K562 (cell line): ENCODE measurements around the gene TMEM86A. TPM values are rescaled to one million over a fixed set of nuclear protein-coding genes. Genes with fewer than 3 reads are reported as not detected.
"Not testable (repeated sequence)": the region's sequence is repeated elsewhere in the genome, so short reads cannot be mapped to it uniquely, and the experiment has no call there.

Source experiments
- BCL6 ChIP-seq: fragments of 250-450 bp; sonication (Bioruptor Pico); IDR thresholded peaks from 2 replicates; pipeline ENCODE4 v1.4.0; 2020
- ETV1 ChIP-seq: fragments of 450-650 bp; conservative IDR thresholded peaks from 2 replicates; pipeline ENCODE4 v1.6.1; 2016; ENCODE audit warnings: missing genetic modification characterization, control low read depth, low read depth, missing compliant biosample characterization
- FOXK2 ChIP-seq, 2 experiments: fragments of 450-650 bp; IDR thresholded peaks in 1 of 2; conservative IDR thresholded peaks in 1 of 2; 2 replicates each; pipeline ENCODE4 v1.6.1; 2016; ENCODE audit warnings: low read depth in 2 of 2, mild to moderate bottlenecking in 1 of 2
- GABPA ChIP-seq: fragments of 200-800 bp; sonication (Bioruptor generic); conservative IDR thresholded peaks from 2 replicates; pipeline ENCODE4 v1.6.1; 2016; ENCODE audit warnings: low read depth, missing genetic modification characterization, missing compliant biosample characterization
- HIVEP1 ChIP-seq: fragments of 250-450 bp; sonication (Bioruptor Pico); IDR thresholded peaks from 2 replicates; pipeline ENCODE4 v1.4.0; 2020; ENCODE audit warnings: mild to moderate bottlenecking
- HOMEZ ChIP-seq: fragments of 250-450 bp; sonication (Bioruptor Pico); IDR thresholded peaks from 2 replicates; pipeline ENCODE4 v1.4.0; 2020; ENCODE audit warnings: mild to moderate bottlenecking, moderate library complexity
- LEF1 ChIP-seq: fragments of 450-650 bp; IDR thresholded peaks from 2 replicates; pipeline ENCODE4 v1.6.1; 2016; ENCODE audit warnings: mild to moderate bottlenecking
- MAZ ChIP-seq, 2 experiments: fragments of 450-650 bp in 1 of 2; sonication (generic) in 1 of 2; formaldehyde crosslinking; IDR thresholded peaks in 1 of 2; conservative IDR thresholded peaks in 1 of 2; 2 replicates each; pipeline versions ENCODE4 v1.4.0 to v1.5.0; 2020; ENCODE audit warnings: mild to moderate bottlenecking in 1 of 2, missing genetic modification reagents in 1 of 2
- MECOM ChIP-seq: fragments of 250-450 bp; sonication (Bioruptor Pico); IDR thresholded peaks from 2 replicates; pipeline ENCODE4 v1.8.0; 2022; ENCODE audit warnings: inconsistent platforms
- MYC ChIP-seq, 2 experiments: fragments of 250-450 bp in 1 of 2; sonication (Bioruptor Pico) in 1 of 2; IDR thresholded peaks; 2 replicates each; pipeline versions ENCODE4 v1.5.1 to v1.6.1; 2012 to 2021; ENCODE audit warnings: low read depth in 2 of 2, borderline replicate concordance in 1 of 2, improper control_type of control experiment in 1 of 2, low read length in 1 of 2, mild to moderate bottlenecking in 1 of 2, moderate library complexity in 1 of 2
- SMARCA5 ChIP-seq: fragments of 450-650 bp; IDR thresholded peaks from 2 replicates; pipeline ENCODE4 v1.6.1; 2016
- SRF ChIP-seq, 2 experiments: fragments of 250-450, 450-650 bp in 1 of 2; sonication (Bioruptor Pico) in 1 of 2; sonication (generic) in 1 of 2; formaldehyde crosslinking; IDR thresholded peaks; 2 replicates each; pipeline versions ENCODE4 v1.5.0 to v1.5.1; 2020 to 2022; ENCODE audit warnings: mild to moderate bottlenecking in 1 of 2, missing genetic modification reagents in 1 of 2
- TEAD1 ChIP-seq, 2 experiments: fragments of 450-650 bp in 1 of 2; sonication (generic) in 1 of 2; formaldehyde crosslinking; IDR thresholded peaks; 2 replicates each; pipeline versions ENCODE4 v1.4.0 to v1.8.0; 2020 to 2022; ENCODE audit warnings: mild to moderate bottlenecking in 2 of 2, missing genetic modification reagents in 1 of 2
- ZBTB17 ChIP-seq: fragments of 450-650 bp; formaldehyde crosslinking; IDR thresholded peaks from 2 replicates; pipeline ENCODE4 v1.4.0; 2020; ENCODE audit warnings: mild to moderate bottlenecking
- ZKSCAN3 ChIP-seq: fragments of 250-450 bp; sonication (Bioruptor Pico); IDR thresholded peaks from 2 replicates; pipeline ENCODE4 v1.4.0; 2020
- ZNF395 ChIP-seq: fragments of 200-800 bp; sonication (Bioruptor generic); IDR thresholded peaks from 2 replicates; pipeline ENCODE4 v1.6.1; 2017; ENCODE audit warnings: missing genetic modification characterization, missing compliant biosample characterization
- ZNF449 ChIP-seq: fragments of 250-450 bp; sonication (Bioruptor Pico); IDR thresholded peaks from 2 replicates; pipeline ENCODE4 v1.8.0; 2022; ENCODE audit warnings: moderate library complexity, mild to moderate bottlenecking, inconsistent platforms
- ZNF740 ChIP-seq, 3 experiments: fragments of 200-800 bp in 1 of 3; sonication (Bioruptor generic) in 1 of 3; sonication (generic) in 1 of 3; formaldehyde crosslinking in 1 of 3; IDR thresholded peaks; 2 replicates each; pipeline versions ENCODE4 v1.6.1 to v1.8.0; 2016 to 2022; ENCODE audit warnings: mild to moderate bottlenecking in 2 of 3, missing compliant biosample characterization in 2 of 3, missing genetic modification characterization in 2 of 3, missing genetic modification reagents in 1 of 3
- ZNF76 ChIP-seq: fragments of 250-450 bp; sonication (Bioruptor Pico); IDR thresholded peaks from 2 replicates; pipeline ENCODE4 v1.4.0; 2020; ENCODE audit warnings: mild to moderate bottlenecking, moderate library complexity, borderline replicate concordance
- ZNF79 ChIP-seq: fragments of 250-450 bp; sonication (Bioruptor Pico); IDR thresholded peaks from 2 replicates; pipeline ENCODE4 v1.4.0; 2020; ENCODE audit warnings: low read depth, mild to moderate bottlenecking, moderate library complexity
- ZSCAN32 ChIP-seq: fragments of 450-650 bp; formaldehyde crosslinking; IDR thresholded peaks from 2 replicates; pipeline ENCODE4 v1.4.0; 2020; ENCODE audit warnings: mild to moderate bottlenecking, moderate library complexity
- polyA plus RNA-seq, 8 experiments: library from polyadenylated mRNA; depleted of rRNA in 4 of 8; stranded (reverse) in 5 of 8; unstranded in 3 of 8; fragments of >200 nt; fragmentation: Nextera tagmentation in 2 of 8; fragmentation: Illumina TruSeq in 1 of 8; extraction: Ambion mirVana in 2 of 8; extraction: Trizol in 1 of 8; gene quantifications; 2 replicates each; pipeline versions ENCODE4 v1.2.1 to v1.2.3, GENCODE V29; 2011 to 2014; ENCODE audit warnings: inconsistent platforms in 1 of 8, missing spikeins in 1 of 8
- total RNA-seq, 7 experiments: library from RNA; depleted of rRNA in 6 of 7; stranded (reverse); fragments of >200 nt in 6 of 7; fragmentation: Illumina TruSeq in 2 of 7; extraction: Trizol in 2 of 7; gene quantifications; 2 replicates each; pipeline versions ENCODE4 v1.2.1 to v1.2.3, GENCODE V29; 2011 to 2021; ENCODE audit warnings: low replicate concordance in 1 of 7

TMEM86A gene
- total and polyA plus RNA-seq, 9 of the 15 experiments (the other 6 are each of a cell fraction or from before 2014, with no cell fraction given): 0.22 to 1.3 (median 0.40) TPM; not detected in 2

- TF ChIP-seq HOMEZ (CRISPR knock-in tag): peak; percentile 81; the same call in 1 of the 2 replicates
- peak; percentile 91 for TF ChIP-seq ZBTB17 (CRISPR knock-in tag)
- 0 out of 4 replicates have a peak, but pooled peaks of 1 of the 2 experiments have one; percentile 27 for TF ChIP-seq FOXK2 (conservative IDR thresholded peaks at IDR 0.05 in 1 of 2, IDR thresholded peaks at IDR 0.05 in 1 of 2; ENCODE audit: low read depth in 2 of 2)
- peak; percentile 79 for TF ChIP-seq BCL6 (CRISPR knock-in tag)
- peak; percentile 25; the same call in 1 of the 2 replicates for TF ChIP-seq ETV1
- TF ChIP-seq TEAD1 (CRISPR knock-in tag; IDR thresholded peaks at IDR 0.05): peak in 1 of 2 experiments; percentile 93; a peak in 2 of 4 replicates
- TF ChIP-seq GABPA (tag): peak; percentile 32; the same call in 1 of the 2 replicates
- TF ChIP-seq ZSCAN32: 0 out of 2 replicates have a peak, but pooled peaks have one; percentile 53
- 0 out of 2 replicates have a peak, but pooled peaks have one; percentile 28 for TF ChIP-seq LEF1
- TF ChIP-seq HIVEP1 (CRISPR knock-in tag): peak; percentile 95
- peak; percentile 89 for TF ChIP-seq ZNF79 (CRISPR knock-in tag)
- TF ChIP-seq ZNF76: peak; percentile 93
- peak; percentile 93 for TF ChIP-seq ZNF395 (CRISPR knock-in tag)
- peak; percentile 90 for TF ChIP-seq ZNF449 (CRISPR knock-in tag)
- TF ChIP-seq ZNF740 (CRISPR knock-in tag; IDR thresholded peaks at IDR 0.05); MYC (IDR thresholded peaks at IDR 0.05; ENCODE audit: low read depth, low read length): not testable (repeated sequence)
- peak in 1 of 2 experiments; percentile 89; a peak in 2 of 4 replicates for TF ChIP-seq ZNF740 (tag; IDR thresholded peaks at IDR 0.05)
- peak; percentile 36; the same call in 1 of the 2 replicates for TF ChIP-seq ZKSCAN3 (CRISPR knock-in tag)
- TF ChIP-seq MYC (CRISPR knock-in tag; IDR thresholded peaks at IDR 0.05; ENCODE audit: borderline replicate concordance, low read depth): peak; percentile 83; the same call in 1 of the 2 replicates
- peak in 1 of 2 experiments; percentile 95; a peak in 3 of 4 replicates for TF ChIP-seq SRF (CRISPR knock-in tag; IDR thresholded peaks at IDR 0.05)
- peak; percentile 20; the same call in 1 of the 2 replicates for TF ChIP-seq SMARCA5
- TF ChIP-seq MAZ (CRISPR knock-in tag; conservative IDR thresholded peaks at IDR 0.05 in 1 of 2, IDR thresholded peaks at IDR 0.05 in 1 of 2): peak in 1 of 2 experiments; percentile 77; a peak in 2 of 4 replicates
- peak; percentile 92 for TF ChIP-seq MECOM
These were observed 7.0 kb upstream of the TMEM86A start (continued) for GRCh38 chr11:18691467-18692140.
